Fibroblast of peridontal ligament (primary cell): ENCODE measurements around the gene VCL.
A peak's percentile ranks its signal among the peaks of the same experiment; 100 is the strongest.
"Not testable (repeated sequence)": the region's sequence is repeated elsewhere in the genome, so short reads cannot be mapped to it uniquely, and the experiment has no call there.

ENCODE experiments used
- DNase-seq: peaks from one replicate; pipeline ENCODE4 v3.0.0-alpha.2; 2010; ENCODE audit errors: extremely low read depth

VCL gene

GRCh38 chr10:74000892-74001669 lies 3.2 kb downstream of the VCL start:
- no peak for DNase-seq

- no peak for DNase-seq
Measured at GRCh38 chr10:74006269-74006668, 8.4 kb downstream of the VCL start.

GRCh38 chr10:74008212-74008731 lies 10.4 kb downstream of the VCL start:
- peak; percentile 96 for DNase-seq

GRCh38 chr10:74011017-74011416 lies 13.1 kb downstream of the VCL start:
- DNase-seq = no peak

DNA sequence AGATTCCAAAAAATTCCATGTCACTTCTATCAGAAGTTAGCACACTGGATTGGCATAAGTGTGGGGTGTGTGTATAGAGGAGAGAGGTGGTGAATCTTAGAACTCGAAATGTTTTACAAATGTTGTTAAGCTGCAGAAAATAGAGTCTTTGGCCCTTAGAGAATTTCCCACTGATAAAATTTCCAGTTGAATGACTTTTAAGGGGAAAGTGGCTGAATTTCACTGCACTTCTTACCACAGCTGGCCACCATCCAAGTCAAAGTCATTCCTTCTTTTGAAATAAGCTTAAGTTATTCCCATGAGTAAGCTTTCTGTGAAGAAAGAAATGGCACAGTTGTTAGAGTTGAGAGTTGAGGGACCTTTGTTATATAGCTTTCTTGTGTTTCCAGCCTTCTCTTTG lies 13.9 kb downstream of the VCL start:
- DNase-seq = peak; percentile 92

DNA sequence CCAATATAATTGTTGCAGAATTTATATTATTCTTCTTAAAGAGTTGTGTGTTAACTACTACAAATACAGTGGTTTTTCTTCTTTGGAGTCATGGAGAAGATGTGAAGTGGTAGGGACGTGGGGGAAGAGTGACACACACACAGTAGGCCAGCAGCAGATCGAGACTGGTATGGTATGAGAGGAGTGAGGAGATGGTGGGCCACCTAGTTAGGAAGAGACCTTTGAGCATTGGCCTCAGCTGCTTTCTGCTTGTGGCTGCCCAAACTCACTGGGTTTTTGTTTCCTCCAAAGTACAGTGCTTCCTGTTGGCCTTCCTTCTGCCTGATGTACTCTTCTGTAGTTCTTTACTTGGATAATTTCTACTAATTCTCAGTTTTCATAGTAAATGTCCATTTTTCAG lies 14.6 kb downstream of the VCL start:
- no peak for DNase-seq

- no peak for DNase-seq
Measured at GRCh38 chr10:74013004-74013403, 15.1 kb downstream of the VCL start.

DNA sequence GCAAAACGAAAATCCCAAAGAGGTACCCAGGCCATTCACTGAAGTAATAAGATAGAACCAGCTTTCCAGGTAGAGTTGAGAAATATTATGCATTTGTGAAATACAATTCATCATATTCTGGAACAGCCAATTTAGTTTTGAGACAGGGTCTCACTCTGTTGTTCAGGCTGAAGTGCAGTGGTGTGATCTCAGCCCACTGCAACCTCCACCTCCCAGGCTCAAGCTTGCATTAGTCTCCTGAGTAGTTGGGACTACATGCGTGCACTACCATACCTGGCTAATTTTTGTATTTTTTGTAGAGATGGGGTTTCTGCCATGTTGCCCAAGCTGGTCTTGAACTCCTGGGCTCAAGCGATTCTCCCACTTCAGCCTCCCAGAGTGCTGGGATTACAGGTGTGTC lies 16.7 kb downstream of the VCL start:
- DNase-seq = not testable (repeated sequence)

GRCh38 chr10:74018241-74018640 lies 20.3 kb downstream of the VCL start:
- DNase-seq = no peak

GRCh38 chr10:74021248-74022055 lies 23.5 kb downstream of the VCL start:
- DNase-seq = peak; percentile 84

DNA sequence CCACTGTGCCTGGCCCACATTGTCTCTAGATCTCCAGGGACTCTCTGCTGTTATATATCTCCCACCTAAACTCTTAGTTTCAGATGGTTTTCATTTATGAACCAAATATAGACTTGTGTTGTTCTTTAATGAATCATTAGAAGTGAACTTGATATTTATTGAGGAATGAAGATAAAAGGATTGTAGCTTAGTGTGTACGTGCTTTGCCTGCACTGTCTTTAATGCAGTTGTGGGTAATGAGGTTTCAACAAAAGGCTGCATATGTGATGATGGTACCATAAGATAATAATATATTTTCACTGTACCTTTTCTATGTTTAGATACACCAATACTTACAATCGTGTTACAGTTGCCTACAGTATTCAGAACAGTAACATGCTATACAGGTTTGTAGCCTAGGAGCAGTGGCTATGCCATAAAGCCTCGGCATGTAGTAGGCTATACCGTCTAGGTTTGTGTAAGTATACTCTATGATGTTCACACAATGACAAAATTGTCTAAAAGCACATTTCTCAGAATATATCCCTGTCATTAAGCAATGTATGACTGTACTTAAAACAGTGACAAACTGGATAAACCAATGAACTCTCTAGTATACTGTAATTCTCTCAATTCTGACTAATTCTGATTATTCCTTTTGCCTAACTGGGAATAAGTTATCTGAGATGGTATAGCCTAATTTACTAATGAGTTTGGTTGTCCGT lies 25.2 kb downstream of the VCL start:
- no peak for DNase-seq

DNA sequence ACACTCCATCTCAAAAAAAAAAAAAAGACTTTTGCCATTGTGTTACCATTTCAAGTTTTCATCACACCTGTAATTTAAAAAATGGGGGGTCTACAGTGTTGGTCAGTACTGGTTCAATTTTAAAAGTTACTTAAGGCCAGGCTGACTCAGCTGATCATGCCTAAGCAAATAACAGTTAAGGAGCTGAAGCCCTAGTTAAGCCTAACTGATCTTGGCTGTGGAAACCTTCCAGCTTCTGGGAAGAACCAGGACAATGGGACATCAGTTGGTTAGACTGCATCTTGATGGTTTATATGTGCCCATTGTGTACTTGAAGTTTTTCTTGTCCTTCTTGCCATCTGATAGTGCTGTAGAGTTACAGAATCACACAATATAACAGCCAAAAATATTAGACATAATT lies 26.7 kb downstream of the VCL start:
- DNase-seq = no peak

DNA sequence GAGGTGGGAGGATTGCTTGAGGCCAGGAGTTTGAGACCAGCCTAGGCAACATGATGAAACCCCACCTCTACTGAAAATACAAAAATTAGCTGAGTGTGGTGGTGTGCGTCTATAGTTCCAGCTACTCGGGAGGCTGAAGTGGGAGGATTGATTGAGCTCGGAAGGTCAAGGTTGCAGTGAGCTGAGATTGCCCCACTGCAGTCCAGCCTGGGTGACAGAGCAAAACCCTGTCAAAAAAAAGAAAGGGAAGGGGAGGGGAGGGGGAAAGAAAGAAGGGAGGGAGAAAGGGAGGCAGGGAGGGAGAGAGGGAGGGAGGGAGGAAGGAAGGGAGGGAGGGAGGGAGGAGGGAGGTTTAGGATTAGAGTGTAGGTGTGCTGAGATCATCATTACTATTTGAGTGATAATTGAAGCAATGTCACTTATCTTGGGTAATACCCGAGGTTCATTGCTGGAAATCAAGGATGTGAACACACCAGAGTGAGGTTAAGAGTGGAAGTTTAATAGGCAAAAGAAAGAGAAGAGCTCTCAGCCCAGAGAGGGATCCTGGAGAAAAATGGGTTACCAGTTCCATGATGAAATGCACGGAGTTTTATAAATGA lies 27.6 kb downstream of the VCL start:
- no peak for DNase-seq

DNA sequence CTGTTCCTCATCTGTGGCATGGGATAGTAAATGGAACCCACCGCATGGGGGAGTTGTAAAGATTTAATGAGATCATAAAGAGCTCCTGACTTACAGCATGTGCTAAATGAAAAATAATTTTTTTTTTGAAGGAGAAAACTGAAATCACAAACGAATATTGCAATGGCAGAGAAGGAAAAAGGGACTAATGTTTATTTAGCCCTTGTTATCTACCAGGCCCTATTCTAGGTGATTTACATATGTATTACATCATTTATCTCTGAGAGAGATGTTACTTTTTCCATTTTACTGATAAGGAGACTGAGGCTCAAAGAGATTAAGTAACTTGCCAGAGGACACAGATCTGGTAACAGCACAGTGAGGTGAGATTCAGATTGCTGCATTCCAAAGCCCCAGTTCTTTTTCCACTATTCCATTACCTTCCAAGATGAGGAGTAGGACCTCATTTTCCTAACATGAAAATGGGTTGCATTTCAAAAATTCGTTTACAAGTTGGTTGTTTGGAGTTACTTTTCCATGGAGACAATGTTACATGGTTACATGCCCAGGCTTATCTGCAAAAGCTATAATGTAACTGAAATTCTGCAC lies 28.6 kb downstream of the VCL start:
- DNase-seq = no peak

DNA sequence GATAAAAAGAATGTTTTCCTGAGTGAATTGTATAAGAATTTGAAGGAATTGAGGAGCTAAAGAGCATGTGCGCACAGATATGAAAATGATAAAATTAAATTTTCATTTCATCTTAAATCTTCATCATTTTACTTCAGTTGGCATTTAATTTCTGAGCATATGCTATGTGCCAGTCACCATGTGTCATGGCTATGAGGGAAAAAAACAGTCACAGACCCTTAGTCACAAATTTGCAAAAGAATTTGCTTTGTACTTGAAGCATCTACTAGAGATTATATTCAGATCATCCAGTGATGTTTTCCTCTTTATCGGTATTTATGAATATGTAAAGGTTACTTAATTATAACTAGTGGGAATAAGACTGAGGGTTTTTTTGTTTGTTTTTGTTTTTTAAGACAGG lies 29.8 kb downstream of the VCL start:
- no peak for DNase-seq

GRCh38 chr10:74029943-74030342 lies 32.0 kb downstream of the VCL start:
- no peak for DNase-seq

DNA sequence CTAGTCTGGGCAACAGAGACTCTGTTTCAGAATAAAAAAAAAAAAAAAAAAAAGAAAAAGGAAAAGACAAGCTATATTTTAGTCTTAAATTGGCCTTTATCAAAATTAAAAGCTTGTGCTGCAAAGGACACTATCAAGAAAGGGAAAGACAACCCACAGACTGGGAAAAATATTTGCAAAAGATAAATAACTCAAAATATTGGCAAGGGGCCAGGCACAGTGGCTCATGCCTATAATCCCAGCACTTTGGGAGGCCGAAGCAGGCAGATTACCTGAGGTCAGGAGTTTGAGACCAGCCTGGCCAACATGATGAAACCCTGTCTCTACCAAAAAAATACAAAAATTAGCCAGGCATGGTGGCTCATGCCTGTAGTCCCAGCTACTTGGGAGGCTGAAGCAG lies 34.3 kb downstream of the VCL start:
- DNase-seq = not testable (repeated sequence)

- no peak for DNase-seq
Measured at GRCh38 chr10:74032900-74033655, 35.2 kb downstream of the VCL start.

DNA sequence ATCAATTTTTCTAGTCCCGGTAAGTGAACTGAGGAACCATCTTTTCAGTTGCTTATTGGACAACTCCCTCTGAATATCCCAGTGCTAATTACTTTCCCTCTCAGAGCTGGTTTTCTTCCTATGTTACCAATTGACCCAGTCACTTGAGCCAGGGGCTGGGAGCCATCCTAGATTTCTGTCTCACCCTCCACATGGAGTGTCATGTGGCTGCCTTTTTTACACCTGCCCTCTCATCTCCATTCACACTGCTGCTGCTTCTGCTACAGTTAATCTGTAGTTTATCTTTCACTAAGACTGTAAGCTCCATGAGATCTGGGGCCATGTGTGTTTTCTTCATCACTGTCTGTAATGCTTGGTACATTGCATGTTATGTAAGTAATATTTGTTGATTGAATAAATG lies 35.8 kb downstream of the VCL start:
- no peak for DNase-seq

DNA sequence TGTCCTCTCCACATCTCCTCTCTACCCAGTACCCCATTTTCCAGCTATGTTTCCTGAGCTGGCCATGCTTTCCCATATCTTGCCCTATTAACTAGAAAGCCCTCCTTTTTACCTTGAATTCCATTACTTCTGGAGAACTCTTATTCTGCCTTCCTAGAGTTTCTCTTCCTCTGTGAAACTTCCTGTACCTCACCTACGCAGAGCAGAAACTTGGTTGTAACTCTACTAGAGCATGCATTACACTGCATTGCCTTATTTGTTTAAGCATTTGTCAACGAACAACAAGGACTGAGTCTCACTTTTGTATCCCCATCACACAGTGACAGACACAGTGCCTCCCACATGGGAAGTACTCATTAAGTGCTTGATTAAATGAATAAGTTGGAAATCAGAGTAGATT lies 36.4 kb downstream of the VCL start:
- no peak for DNase-seq

GRCh38 chr10:74035303-74035702 lies 37.4 kb downstream of the VCL start:
- no peak for DNase-seq
